GM19193 (cell line): ENCODE data around the gene SIK1.

Source experiments
- POLR2A ChIP-seq: IDR thresholded peaks from 4 replicates; pipeline ENCODE4 v1.6.1; 2011; ENCODE audit not compliant: insufficient read depth, insufficient read length; ENCODE audit errors: extremely low read depth

SIK1 gene

GRCh38 chr21:43369124-43369523 is 57.8 kb downstream of the SIK1 start:
- no peak for TF ChIP-seq POLR2A

DNA sequence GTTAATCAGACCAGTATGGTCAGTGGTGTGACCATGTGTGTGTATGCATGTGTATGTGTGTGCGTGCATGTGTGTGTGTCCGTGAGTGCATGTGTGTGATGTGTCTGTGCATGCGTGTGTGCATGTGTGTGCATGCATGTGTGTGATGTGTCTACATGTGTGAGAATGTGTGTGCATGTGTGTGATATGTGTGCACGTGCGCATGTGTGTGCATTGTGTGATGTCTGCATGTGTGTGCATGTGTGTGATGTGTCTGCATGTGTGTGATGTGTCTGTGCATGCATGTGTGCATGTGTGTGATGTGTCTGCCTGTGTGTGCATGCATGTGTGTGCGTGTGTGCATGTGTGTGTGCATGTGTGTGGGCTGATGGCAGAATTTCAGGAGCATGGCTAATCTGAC is 58.2 kb downstream of the SIK1 start:
- no peak for TF ChIP-seq POLR2A

GRCh38 chr21:43367859-43368258 is 59.1 kb downstream of the SIK1 start:
- no peak for TF ChIP-seq POLR2A

DNA sequence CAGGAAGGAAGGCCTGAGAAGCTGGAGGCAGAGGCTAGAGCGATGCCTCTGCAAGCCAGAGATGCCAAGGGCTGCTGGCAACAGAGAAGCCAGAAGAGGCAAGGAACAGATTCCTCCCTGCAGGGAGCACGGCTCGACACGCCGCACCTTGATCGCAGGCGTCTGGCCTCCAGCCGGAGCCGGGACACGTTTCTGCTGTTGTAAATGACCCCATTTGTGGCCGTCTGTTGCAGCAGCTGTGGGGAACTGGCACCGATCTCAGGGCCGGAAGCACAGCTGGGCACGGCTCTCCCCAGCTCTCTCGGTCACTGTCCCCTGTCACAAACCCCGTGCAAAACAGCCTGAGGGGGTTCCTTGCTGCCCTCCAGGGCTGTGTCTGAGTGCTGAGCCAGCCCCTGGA is 59.6 kb downstream of the SIK1 start:
- no peak for TF ChIP-seq POLR2A

DNA sequence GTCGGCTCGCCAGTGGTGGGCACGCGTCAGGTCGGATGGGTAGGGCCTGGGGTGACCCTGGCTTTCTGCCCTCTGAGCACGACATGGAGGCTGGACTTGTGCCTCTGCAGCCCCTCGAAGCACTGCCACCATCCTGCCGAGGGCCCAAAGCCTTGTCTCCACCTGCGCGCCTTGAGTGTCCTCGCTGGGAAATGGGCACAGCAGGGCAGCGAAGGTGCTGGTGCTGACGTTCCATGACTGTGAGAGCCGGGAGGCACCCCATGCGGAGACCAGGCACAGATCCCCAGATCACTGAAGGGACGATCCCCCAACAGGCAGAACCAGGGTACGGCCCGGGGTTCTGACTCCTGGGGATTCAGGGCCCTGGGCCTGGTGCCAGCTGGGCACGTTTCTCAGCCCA is 60.3 kb downstream of the SIK1 start:
- TF ChIP-seq POLR2A: no peak

DNA sequence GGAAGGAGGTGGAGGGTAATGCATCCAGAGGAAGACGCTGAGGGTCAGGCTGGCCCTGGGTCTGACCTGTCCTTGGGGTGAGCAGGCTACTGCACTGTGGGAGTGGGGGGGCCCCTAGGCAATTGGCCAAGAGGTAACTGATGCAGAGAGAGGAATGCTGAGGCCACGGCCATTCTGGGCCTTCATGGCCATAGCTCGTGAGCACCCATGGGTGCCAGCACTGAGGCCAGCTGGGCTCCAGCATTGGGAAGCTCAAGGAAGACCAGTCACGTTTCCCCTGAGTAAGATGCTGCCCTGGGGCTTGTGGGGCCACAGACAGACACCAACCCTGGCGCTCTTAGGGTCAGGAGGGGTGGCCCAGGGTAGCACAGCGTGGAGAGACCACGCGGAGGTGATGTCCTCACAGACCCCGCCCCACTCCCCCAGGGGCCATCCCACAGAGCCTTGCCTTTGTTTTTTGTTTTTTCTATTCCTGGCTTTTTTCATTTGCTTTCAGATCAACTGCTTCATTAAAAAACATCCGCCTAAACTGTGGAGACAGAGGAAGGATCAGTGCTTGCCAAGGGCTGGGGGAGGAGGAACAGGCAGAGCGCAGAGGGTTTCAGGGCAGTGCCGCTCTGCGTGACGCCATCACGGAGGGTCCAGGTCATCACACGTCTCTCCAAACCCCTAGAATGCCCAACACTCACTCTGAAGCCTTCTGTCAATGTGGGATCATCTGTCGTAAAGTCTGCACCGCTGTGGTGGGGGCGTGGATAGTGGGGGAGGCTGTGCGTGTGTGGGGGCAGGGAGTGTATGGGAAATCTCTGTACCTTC is 61.1 kb downstream of the SIK1 start:
- TF ChIP-seq POLR2A: no peak

- TF ChIP-seq POLR2A: no peak
Observed at GRCh38 chr21:43364851-43365424, 62.0 kb downstream of the SIK1 start.
